ENCODE measurements around the gene TRIM9.

The TRIM9 gene

GRCh38 chr14:51094901-51095853, at the start of gene TRIM9:
Gene TRIM9 (minus strand): TSS chr14:51095105. CDS start chr14:51094939, 166 bp downstream.
- DNase-seq (ENCODE audit: low spot score) = peak; percentile 95

- no peak for DNase-seq (ENCODE audit: low spot score)
These were observed 46.0 kb upstream of the TRIM9 start for GRCh38 chr14:51140856-51141255.

DNA sequence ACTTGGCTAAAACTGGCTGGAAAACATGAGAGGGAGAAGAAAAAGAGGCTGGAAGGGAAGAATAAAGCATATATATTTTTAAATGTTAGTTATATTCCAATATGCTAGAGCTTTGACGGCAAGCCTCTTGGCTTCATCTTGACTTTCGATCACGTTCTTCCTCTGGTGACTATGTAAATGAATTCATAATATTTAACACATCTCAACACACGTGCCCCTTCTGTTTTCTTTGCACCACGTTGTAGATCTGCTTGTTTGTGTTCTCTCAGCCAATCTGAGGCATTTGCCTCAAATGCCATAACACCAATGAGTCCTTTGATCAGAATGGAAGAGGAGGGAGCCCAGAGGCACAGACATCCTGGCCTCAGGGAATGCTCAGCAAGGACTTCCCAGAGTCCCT, 45.4 kb upstream of the TRIM9 start:
- DNase-seq (ENCODE audit: low spot score) = no peak

- no peak for DNase-seq (ENCODE audit: low spot score)
These were observed 44.3 kb upstream of the TRIM9 start for GRCh38 chr14:51139121-51139681.

DNA sequence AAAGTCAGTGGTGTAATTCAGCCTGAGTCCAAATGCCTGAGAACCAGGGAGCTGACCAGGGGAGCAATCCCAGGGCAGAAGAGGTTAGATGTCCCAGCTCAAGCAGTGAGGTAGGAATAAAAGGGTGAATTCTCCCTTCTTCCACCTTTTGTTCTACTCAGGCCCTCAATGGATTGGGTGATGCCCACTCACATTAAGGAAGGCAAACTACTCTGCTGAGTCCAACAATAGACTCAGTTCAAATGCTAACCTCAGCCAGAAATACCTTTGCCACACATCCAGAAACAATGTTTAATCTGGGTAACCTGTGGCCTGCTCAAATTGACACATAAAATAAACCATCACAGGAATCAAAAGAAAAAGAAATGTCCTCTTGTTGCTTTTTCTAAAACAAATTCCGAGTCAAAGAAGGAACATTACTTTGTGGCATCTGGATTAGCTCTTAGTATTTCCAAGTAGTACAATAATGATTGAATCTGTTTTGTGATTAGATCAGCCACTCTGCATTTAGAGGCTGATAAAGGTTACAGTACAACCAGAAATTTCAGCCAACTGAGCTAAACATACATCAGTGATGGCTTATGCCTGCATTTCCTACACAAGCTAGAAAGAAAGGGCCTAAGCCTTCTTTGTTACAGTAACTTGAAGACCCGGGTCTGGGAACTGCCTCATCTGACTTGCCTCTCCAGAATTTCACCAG, 43.6 kb upstream of the TRIM9 start:
- no peak for DNase-seq (ENCODE audit: low spot score)

GRCh38 chr14:51131516-51131915, 36.6 kb upstream of the TRIM9 start:
- no peak for DNase-seq (ENCODE audit: low spot score)

- peak; percentile 6 for DNase-seq (ENCODE audit: low spot score)
These were observed 34.2 kb upstream of the TRIM9 start for GRCh38 chr14:51129130-51129529.

GRCh38 chr14:51124029-51124428, 29.1 kb upstream of the TRIM9 start:
- no peak for DNase-seq (ENCODE audit: low spot score)

DNA sequence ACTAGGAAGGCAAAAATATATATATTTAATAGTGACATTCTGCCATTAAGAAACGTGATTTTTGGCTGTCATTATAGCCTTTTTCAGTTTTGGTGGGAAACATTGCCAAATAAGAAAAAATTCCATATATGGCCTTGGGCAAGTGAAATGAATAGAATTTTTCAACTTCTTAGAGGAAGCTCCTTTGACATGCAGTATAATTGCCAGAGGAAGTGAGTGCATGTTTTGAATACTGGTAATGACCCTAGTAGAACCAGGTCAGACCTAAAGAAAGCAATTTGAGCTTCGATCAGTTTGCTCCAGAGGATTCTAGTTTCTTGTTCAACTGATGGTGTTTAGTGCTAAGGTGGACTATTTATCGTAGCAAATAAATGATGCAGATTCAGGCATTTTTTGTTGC, 26.2 kb upstream of the TRIM9 start:
- DNase-seq (ENCODE audit: low spot score) = no peak

DNA sequence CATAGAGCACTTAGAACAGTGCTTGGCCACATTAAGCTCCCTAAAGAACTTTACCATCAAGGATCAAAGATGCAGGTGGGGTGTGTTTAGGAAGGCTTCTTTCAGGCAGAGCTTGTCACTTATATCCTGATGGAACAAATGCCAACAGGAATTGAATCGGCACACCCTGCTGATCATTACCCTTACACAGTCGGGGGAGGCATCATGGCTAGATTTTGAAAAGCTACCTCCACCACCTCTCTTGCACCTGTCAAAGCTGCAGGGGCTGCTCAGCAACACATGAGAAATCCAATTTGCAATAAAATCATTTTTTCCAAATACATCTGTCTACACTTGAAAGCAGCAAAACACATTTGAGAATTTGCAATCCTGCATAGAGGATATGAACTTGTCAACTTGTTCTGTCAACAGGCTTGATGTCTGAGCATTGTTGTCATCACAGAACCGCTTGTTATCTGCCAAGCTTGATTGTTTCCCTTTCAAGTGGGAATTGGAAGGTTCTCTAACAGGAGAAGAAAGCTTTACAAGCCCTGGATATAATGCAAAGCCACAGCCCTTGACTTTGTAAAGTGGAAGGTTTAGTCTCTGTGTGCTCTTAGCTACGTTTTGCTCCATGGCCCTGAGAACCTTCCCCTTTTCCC, 24.6 kb upstream of the TRIM9 start:
- DNase-seq (ENCODE audit: low spot score) = no peak

GRCh38 chr14:51118993-51119392, 24.1 kb upstream of the TRIM9 start:
- no peak for DNase-seq (ENCODE audit: low spot score)

DNA sequence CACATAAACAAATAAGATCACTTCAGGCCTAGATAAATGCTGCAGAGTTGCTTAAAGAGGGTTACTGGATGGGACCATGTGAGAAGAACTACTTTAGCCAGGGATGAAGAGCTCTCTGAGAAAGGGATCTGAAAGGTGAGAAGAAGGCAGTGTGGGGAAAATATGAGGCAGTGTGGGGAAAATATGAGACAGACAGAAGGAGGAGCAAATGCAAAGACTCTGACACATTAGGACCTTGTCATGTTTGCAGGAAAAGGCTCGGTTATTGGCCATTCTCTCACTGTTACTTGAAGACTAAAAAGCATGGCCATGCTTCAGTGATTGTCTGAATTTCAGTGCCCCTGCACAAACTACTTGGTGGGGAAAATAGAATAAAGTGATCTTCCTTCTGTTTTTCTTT, 22.7 kb upstream of the TRIM9 start:
- no peak for DNase-seq (ENCODE audit: low spot score)

DNA sequence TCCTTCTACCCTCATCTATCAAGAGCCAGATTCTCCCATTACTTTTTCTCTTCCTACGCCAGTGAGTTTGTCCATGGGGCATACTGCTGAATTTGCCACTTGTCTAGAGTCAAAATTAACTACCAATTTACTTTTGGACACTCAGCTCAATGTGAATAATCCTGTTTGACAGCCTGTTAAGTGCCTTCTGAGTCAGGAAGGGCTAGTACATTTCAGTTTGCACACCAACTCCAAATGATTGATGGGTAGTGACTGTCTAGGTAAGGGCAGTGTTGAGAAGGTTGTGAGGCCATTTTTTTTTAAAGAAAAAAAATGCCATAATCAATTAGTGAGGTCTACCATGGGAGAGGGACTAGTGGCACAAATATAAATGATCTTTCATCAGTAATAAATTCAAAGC, 21.8 kb upstream of the TRIM9 start:
- DNase-seq (ENCODE audit: low spot score) = no peak

DNA sequence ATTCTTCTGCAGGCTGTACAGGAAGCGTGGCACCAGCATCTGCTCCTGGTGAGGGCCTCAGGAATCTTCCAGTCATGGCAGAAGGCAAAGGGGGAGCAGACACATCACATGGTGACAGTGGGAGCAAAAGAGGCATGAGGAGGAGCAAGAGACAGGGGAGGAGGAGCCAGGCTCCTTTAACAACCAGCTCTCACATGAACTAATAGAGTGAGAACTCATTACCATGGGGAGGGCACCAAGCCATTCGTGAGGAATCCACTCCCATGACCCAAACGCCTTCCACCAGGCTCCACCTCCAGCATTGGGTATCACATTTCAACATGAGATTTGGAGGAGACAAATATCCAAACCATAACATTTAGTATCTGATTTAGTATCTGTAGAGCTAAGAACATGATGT, 14.7 kb upstream of the TRIM9 start:
- no peak for DNase-seq (ENCODE audit: low spot score)

GRCh38 chr14:51107801-51108200, 12.9 kb upstream of the TRIM9 start:
- no peak for DNase-seq (ENCODE audit: low spot score)

GRCh38 chr14:51104467-51104866, 9.6 kb upstream of the TRIM9 start:
- DNase-seq (ENCODE audit: low spot score) = no peak

- no peak for DNase-seq (ENCODE audit: low spot score)
These were observed 2.4 kb upstream of the TRIM9 start for GRCh38 chr14:51097287-51097686.

DNA sequence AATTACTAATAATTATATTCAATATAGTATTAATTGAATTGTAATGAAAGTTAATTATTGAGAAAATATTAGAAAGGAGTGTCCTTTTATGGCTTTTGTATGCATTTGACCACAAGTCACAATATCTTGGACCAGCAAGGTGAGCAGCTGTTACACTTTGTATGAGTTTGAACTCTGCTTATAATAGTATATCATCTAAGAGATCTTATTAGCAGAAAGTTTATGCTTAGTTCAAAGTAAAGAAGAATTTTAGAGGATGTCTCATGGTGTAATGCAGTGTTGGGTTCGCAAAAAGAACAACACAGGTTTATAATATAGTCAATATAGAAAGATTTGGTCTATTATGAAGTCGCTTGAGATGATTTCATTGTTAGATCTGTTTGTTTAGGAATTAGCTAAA, 2.0 kb upstream of the TRIM9 start:
- DNase-seq (ENCODE audit: low spot score) = no peak

GRCh38 chr14:51095854-51096823, 1.2 kb upstream of the TRIM9 start:
- DNase-seq (ENCODE audit: low spot score) = peak; percentile 12

GRCh38 chr14:51094282-51094821, 553 bp downstream of the TRIM9 start:
- DNase-seq (ENCODE audit: low spot score) = peak; percentile 7

Data from HuH-7 (cell line).